Skeletal muscle cell (primary cell): ENCODE results near the gene CCL27.
A peak's percentile ranks its signal among the peaks of the same experiment; 100 is the strongest.
"Not testable (repeated sequence)": the region's sequence is repeated elsewhere in the genome, so short reads cannot be mapped to it uniquely, and the experiment has no call there.

Experiments used
- DNase-seq: peaks from one replicate; pipeline ENCODE4 v3.0.0-alpha.2; 2010; ENCODE audit warnings: low read depth
- H3K4me3 ChIP-seq: 2 replicates; pipeline ENCODE4 v1.5.1; 2011; ENCODE audit warnings: low read depth, mild to moderate bottlenecking, control low read depth, low read length, moderate library complexity

CCL27 gene

GRCh38 chr9:34653151-34654072 lies 9.0 kb downstream of the CCL27 start:
- H3K4me3 ChIP-seq = no peak overlapping the region

GRCh38 chr9:34652602-34653000 lies 9.9 kb downstream of the CCL27 start:
- no peak for DNase-seq
- H3K4me3 ChIP-seq = peak overlapping the region; percentile 45

More at GRCh38 chr9:34653151-34654072, 9.0 kb downstream of the CCL27 start:
- DNase-seq = peak; percentile 22

- peak; percentile 41 for DNase-seq
These were observed 10.4 kb downstream of the CCL27 start, which contains the start of gene IL11RA for GRCh38 chr9:34651876-34652601. Gene IL11RA, plus strand, starts transcription at chr9:34652185. Its CDS starts 3,033 bp downstream, at chr9:34655218.

DNA sequence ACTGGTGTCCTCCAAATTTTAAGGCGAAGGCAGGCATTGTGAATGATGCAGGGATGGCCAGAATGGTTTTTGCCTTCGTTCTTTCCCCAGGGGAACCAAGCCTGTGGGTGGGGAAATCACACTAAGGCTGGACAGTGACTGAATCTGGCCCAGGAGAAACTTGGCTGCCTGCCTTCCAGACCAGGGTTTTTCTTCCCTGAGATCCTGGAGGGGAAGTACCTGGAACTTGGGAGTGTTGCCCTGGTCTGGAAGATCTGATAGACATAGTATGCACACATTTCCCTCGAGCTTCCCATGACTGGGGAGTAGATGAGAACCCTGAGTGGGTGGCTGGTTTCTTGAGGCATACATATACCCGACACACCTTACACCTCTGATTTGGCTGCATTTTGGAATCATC lies 11.1 kb downstream of the CCL27 start:
- DNase-seq = peak; percentile 19
- peak overlapping the region; percentile 45 for H3K4me3 ChIP-seq

More at GRCh38 chr9:34651876-34652601, 10.4 kb downstream of the CCL27 start, which contains the start of gene IL11RA:
- H3K4me3 ChIP-seq = peak within 1 kb of the TSS; percentile 45

GRCh38 chr9:34650816-34651215 lies 11.6 kb downstream of the CCL27 start:
- DNase-seq = no peak
- no peak overlapping the region for H3K4me3 ChIP-seq

GRCh38 chr9:34648673-34649072 lies 13.8 kb downstream of the CCL27 start:
- no peak overlapping the region for H3K4me3 ChIP-seq
- no peak for DNase-seq

GRCh38 chr9:34647651-34648050 lies 14.8 kb downstream of the CCL27 start:
- peak overlapping the region; percentile 80 for H3K4me3 ChIP-seq
- DNase-seq = no peak

DNA sequence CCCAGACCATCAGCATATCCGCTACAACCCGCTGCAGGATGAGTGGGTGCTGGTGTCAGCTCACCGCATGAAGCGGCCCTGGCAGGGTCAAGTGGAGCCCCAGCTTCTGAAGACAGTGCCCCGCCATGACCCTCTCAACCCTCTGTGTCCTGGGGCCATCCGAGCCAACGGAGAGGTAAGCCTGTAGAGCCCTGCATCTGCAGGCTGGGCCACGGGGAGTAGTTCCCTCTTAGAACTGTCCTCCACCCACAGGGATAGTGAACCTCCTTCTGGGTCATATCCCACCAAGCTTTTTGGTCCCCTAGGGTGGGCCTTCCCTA lies 15.4 kb downstream of the CCL27 start:
- H3K4me3 ChIP-seq = peak overlapping the region; percentile 80

GRCh38 chr9:34646211-34647083 lies 16.0 kb downstream of the CCL27 start, which contains the start of gene GALT:
Gene GALT, plus strand, starts transcription at chr9:34646675. Its CDS starts 30 bp downstream, at chr9:34646705.
- peak; percentile 41 for DNase-seq
- peak within 1 kb of the TSS; percentile 80 for H3K4me3 ChIP-seq

More for the DNA sequence above, 15.4 kb downstream of the CCL27 start:
- DNase-seq = no peak

DNA sequence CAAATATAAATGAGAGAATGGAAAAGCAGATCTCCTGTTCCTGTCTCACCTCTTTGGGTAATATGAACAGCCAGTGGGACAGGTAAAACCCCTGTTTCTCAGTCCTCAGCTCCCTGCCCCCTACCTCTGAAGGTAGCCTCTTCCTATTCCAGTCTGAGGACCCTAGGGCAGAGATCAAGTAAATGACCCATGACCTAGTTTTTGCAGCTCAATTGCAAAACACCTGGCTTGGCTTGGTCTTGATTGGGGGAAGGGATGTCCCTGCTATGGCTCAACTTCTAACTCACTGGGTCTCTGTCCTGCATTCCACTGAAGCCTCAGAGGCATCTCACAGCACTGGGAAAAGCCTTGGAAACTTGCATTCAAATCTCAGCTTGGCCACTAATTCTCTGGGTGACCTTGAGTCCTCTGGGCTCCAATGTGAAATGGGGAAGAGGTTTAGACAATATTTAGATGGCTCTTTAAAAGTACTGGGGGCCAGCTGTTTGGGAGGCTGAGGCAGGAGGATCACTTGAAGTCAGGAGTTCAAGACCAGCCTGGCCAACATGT lies 17.6 kb downstream of the CCL27 start:
- no peak for DNase-seq
- no peak overlapping the region for H3K4me3 ChIP-seq

DNA sequence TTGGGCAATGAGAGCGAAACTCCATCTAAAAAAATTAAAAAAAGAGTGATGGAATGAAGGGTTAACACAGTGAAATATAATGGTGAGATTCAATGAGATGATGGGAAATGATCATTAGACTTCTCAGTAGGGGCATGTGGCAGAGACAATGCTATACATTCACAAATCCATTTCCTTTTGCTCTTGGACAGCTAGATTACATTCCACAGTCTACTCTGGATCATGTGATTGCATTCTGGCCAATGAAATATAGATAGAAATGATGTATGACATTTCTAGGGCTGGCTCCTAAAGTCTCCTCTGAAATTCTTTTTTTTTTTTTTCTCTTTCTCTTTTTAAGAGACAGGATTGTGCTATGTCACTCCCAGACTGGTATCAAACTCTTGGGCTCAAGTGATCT lies 19.8 kb downstream of the CCL27 start:
- no peak for DNase-seq
- H3K4me3 ChIP-seq = no peak overlapping the region

DNA sequence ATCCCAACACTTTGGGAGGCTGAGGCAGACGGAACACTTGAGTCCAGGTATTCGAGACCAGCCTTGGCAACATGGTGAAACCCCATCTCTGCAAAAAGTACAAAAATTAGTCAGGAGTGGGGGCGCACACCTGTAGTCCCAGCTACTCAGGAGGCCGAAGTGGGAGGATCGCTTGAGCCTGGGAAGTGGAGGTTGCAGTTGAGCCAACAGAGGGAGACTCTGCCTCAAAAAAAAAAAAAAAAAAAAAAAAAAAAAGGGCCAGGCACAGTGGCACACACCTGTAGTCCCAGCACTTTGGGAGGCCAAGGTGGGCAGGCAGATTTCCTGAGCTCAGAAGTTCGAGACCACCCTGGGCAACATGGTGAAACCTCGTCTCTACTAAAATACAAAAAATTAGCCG lies 23.1 kb downstream of the CCL27 start:
- not testable (repeated sequence) for H3K4me3 ChIP-seq, DNase-seq

DNA sequence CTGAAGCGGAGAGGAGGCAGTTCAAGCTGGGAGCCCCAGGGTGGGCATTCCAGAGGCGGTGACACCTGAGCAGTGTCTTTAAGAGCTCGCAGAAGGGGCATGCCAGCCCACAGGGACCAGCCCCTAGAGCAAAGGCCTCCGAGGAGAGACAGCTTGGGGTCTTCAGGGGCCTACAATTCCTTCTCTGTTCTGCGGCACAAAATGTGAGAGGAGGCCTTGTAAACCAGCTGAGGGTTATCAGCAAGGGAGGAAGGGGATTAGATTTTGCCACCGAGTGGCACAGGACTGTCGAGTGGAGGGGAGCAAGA lies 24.4 kb downstream of the CCL27 start:
- no peak for DNase-seq
- peak overlapping the region; percentile 81 for H3K4me3 ChIP-seq

DNA sequence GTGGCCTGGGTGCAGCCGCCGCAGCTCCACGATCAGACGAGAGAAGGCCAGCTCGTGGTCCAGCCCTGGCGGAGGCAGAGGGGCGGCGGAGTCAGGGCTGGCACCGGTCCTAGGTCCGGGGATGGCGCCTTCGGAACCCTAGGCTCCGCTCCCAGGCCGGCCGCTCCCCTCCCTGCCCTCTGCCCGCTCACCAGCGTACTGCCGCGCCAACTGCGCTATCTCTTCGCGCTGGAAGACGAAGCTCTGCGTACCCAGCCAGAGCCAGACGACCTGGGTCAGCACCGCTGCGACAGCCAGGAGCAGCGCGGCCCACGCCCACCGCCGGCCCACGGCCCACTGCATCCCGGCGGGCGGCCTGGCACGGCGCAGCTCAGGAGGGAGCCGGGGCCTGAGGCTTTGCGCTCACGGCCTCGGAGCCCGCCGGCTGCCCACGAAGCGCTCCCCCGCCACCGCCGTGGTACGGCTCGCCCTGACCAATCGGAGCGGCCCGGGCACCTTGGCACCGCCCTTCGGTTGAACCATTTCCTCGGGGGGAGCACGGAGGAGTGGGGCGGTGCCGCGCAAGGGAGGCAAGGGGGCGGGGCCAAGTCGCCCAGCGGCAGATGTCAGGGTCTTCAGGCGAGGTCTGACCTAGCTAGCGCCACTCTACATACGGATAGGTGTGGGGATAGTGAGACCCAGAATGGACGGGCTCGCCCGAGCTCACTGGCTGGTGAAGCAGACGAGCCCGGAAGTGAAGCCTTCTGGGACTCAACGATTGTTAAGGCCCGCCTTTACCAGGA lies 24.9 kb downstream of the CCL27 start, which contains the start of gene SIGMAR1:
SIGMAR1 (minus strand) TSS at position 432 of the 782 bp plus-strand sequence; CDS start at position 342, 90 bp downstream.
- peak; percentile 81 for DNase-seq
- peak within 1 kb of the TSS; percentile 81 for H3K4me3 ChIP-seq

DNA sequence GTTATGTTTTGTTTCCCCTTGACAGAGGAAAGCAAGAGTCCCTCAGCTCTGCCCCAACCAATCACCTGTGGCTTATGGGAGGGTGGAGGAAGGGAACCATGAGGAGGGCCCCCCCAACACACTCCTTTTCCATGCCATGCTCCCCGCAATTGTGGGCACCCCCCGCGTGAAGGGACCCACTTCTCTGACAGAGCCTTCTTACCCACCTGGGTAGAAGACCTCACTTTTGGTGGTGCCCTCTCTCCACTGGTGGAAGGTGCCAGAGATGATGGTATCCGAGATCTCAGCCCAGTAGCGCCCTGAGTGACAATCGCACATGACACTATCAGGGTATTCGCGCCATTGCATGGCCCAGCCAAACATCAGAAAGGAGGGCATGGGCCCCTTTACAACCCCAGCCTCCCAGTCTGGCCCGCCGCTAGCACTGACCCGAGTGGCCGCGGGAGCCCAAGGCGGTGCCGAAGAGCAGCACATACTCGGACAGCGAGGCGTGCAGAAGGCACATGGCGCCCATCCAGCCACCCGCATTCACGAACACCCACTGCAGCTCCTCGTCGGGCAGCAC lies 25.6 kb downstream of the CCL27 start:
- H3K4me3 ChIP-seq = peak overlapping the region; percentile 81
- no peak for DNase-seq

DNA sequence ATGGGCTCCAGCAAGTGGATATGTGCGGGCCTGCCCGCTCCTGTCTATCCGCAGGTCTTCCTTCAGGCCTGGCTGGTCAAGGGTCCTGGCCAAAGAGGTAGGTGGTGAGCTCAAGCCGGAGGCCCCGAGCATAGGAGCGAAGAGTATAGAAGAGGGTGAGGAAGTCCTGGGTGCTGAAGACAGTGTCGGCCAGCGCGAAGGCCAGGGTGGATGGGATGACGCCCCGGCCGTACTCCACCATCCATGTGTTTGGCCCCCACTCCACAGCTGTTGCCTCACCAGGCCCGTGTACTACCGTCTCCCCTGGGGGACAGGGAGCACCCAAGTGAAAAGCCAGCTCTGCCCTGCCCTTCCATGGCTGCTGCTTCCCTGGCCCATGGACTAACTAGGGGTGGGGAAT lies 26.9 kb downstream of the CCL27 start:
- no peak overlapping the region for H3K4me3 ChIP-seq

GRCh38 chr9:34634551-34635248 lies 27.8 kb downstream of the CCL27 start:
- DNase-seq = no peak
- H3K4me3 ChIP-seq = no peak overlapping the region

More for the DNA sequence above, 26.9 kb downstream of the CCL27 start:
- no peak for DNase-seq
